H1 (cell line): ENCODE results near the gene CADPS. TPM values are rescaled to one million over a fixed set of nuclear protein-coding genes. Genes with fewer than 3 reads are reported as not detected.

ENCODE experiments used
- CHD1 ChIP-seq: IDR thresholded peaks from 2 replicates; pipeline ENCODE4 v1.6.1; 2012; ENCODE audit warnings: low read depth, low read length, improper control_type of control experiment
- GABPA ChIP-seq: IDR thresholded peaks from 2 replicates; pipeline ENCODE4 v1.6.1; 2011; ENCODE audit warnings: mild to moderate bottlenecking, low read length, moderate library complexity, borderline replicate concordance; ENCODE audit not compliant: insufficient read depth
- TCF12 ChIP-seq: IDR thresholded peaks from 2 replicates; pipeline ENCODE4 v1.6.1; 2011; ENCODE audit warnings: low read depth, mild to moderate bottlenecking, low read length
- TEAD4 ChIP-seq: IDR thresholded peaks from 2 replicates; pipeline ENCODE4 v1.6.1; 2012; ENCODE audit warnings: low read depth, low read length, inconsistent platforms, mixed read lengths
- polyA plus RNA-seq, 7 experiments: library from polyadenylated mRNA; depleted of rRNA in 3 of 7; stranded (reverse) in 5 of 7; unstranded in 2 of 7; fragments of >200 nt in 5 of 7; fragments of 200-250 nt in 2 of 7; gene quantifications; 1 replicate in 5 of 7; 2 replicates in 1 of 7; 4 replicates in 1 of 7; pipeline versions ENCODE4 v1.2.1 to v1.2.3, GENCODE V29; 2011 to 2013; ENCODE audit warnings: missing spikeins in 2 of 7, mixed read lengths in 2 of 7
- total RNA-seq: library from RNA; stranded (reverse); fragmentation: NEBNext Ultra II Directional; extraction: Animal tissue kit (Norgen Biotek cat#: 25700); gene quantifications from 2 replicates; pipeline ENCODE4 v1.2.1, GENCODE V29; 2021
- TF ChIP-seq, protein P1 (sequence below): IDR thresholded peaks from 2 replicates; pipeline ENCODE4 v1.6.1; 2011; ENCODE audit warnings: low read length, improper control_type of control experiment

CADPS gene
- total and polyA plus RNA-seq, 2 of the 8 experiments (the other 6 are each of a cell fraction or from before 2014, with no cell fraction given): 7.1 to 10.2 TPM

DNA sequence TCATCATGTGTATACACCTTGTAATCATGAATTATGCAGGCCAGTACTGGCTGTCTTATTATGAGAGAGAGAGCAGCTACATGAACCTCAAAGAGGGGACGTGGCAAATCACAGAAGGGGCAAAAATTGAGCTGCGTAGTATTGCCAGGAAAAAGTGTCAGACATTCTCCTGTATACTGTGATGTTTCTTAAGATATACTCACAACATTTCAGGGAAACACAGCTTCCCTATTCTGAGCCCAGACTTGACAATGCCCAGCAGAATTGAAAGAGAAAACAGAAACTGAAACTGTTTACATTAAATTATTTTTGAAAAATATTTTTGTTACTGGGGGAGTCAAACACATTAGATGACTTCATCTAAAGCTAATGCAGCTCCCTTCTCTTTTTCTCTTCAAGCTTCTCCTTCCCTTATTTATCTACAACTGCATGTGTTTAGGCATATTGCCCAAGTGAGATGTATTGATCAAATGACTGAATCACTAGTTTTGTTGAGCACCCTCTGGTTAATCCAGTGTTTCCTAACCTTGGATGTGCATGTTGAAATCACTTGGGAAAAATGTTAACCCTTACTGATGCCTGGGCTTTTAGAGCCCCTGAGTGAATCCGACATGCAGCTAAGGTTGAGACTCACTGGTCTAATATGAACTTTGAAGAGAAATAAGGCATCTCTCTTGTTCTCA lies 39.5 kb downstream of the CADPS start (continued):
- TF ChIP-seq, protein P1, sequence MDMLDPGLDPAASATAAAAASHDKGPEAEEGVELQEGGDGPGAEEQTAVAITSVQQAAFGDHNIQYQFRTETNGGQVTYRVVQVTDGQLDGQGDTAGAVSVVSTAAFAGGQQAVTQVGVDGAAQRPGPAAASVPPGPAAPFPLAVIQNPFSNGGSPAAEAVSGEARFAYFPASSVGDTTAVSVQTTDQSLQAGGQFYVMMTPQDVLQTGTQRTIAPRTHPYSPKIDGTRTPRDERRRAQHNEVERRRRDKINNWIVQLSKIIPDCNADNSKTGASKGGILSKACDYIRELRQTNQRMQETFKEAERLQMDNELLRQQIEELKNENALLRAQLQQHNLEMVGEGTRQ: no peak
- TF ChIP-seq CHD1 (no peak), GABPA (no peak), TEAD4 (no peak), TCF12 (no peak)
